Left colon (tissue), 2 donors: ENCODE results near the gene KIR3DL3. TPM values are rescaled to one million over a fixed set of nuclear protein-coding genes. Genes with fewer than 3 reads are reported as not detected.
"Not testable (repeated sequence)": the region's sequence is repeated elsewhere in the genome, so short reads cannot be mapped to it uniquely, and the experiment has no call there.

Experiments used
- ATAC-seq: fragments of 200-7000 bp; cut with Tn5 transposase; one replicate; pipeline ENCODE4 v1.9.1; 2020; ENCODE audit warnings: mild to moderate bottlenecking, moderate library complexity
- DNase-seq, 2 donors: peaks; one replicate each; pipeline ENCODE4 v3.0.0-alpha.2; 2020
- intact Hi-C, 2 donors: fragments of 100-400 bp; cut with DNase I in 1 of 2; cut with micrococcal nuclease in 1 of 2; formaldehyde crosslinking; loops; one replicate each; pipeline versions ENCODE4 v1.11.2 to v1.14.0; 2022; cut with DNase I, micrococcal nuclease
- total RNA-seq, 2 donors: library from RNA; stranded (reverse); fragmentation: NEBNext Ultra II Directional; extraction: Animal tissue kit (Norgen Biotek cat#: 25700); gene quantifications; one replicate each; pipeline ENCODE4 v1.2.1, GENCODE V29; 2021
- donor health status: DM: no; HTN: no; CAD: no.
- donor health status: DM: yes; HTN: yes; CAD: no.

The KIR3DL3 gene
- total RNA-seq, 2 donors from 2014 or later = not detected

GRCh38 chr19:54771018-54771960, 47.0 kb downstream of the KIR3DL3 start:
- intact Hi-C loops, DNase-seq, ATAC-seq: not testable (repeated sequence)

GRCh38 chr19:54772666-54773065, 48.4 kb downstream of the KIR3DL3 start:
- ATAC-seq, DNase-seq, intact Hi-C loops: not testable (repeated sequence)

- ATAC-seq, DNase-seq, intact Hi-C loops: not testable (repeated sequence)
Observed at GRCh38 chr19:54775095-54775815, 51.0 kb downstream of the KIR3DL3 start.

- intact Hi-C loops, DNase-seq, ATAC-seq: not testable (repeated sequence)
Observed at GRCh38 chr19:54775830-54776229, 51.6 kb downstream of the KIR3DL3 start.

GRCh38 chr19:54777851-54778250, 53.6 kb downstream of the KIR3DL3 start:
- ATAC-seq, DNase-seq, intact Hi-C loops: not testable (repeated sequence)

- ATAC-seq, intact Hi-C loops, DNase-seq: not testable (repeated sequence)
Observed at GRCh38 chr19:54778896-54779295, 54.7 kb downstream of the KIR3DL3 start.

- DNase-seq, ATAC-seq, intact Hi-C loops: not testable (repeated sequence)
Observed at GRCh38 chr19:54782916-54783315, 58.7 kb downstream of the KIR3DL3 start.

Other genes starting within 250 kb of the KIR3DL3 start
- gene LAIR2, start 221.6 kb upstream of the KIR3DL3 start, total RNA-seq = not detected
- gene LILRA2, start 150.7 kb upstream of the KIR3DL3 start, total RNA-seq = 1 to 10 TPM in 1 of 2 donors, under 1 TPM in 1; 0.55 to 1.1 TPM
- under 1 TPM in 1 of 2 donors, not detected in 1; 0.61 TPM for gene LILRA1, start 130.8 kb upstream of the KIR3DL3 start, total RNA-seq
- gene LILRB1, start 94.0 kb upstream of the KIR3DL3 start, total RNA-seq = 1 to 10 TPM; 2.5 to 4.1 TPM
- 1 to 10 TPM; 2.1 to 5.0 TPM for gene LILRB4, start 61.5 kb upstream of the KIR3DL3 start, total RNA-seq
- not detected for gene KIR2DL3, start 14.1 kb downstream of the KIR3DL3 start, total RNA-seq
- gene KIR2DL1, start 45.4 kb downstream of the KIR3DL3 start, total RNA-seq = not detected
- under 1 TPM; 0.49 to 0.87 TPM for gene KIR2DL4, start 79.2 kb downstream of the KIR3DL3 start, total RNA-seq
- gene KIR3DL1, start 92.0 kb downstream of the KIR3DL3 start, total RNA-seq = not detected
- not detected for gene KIR2DS4, start 108.2 kb downstream of the KIR3DL3 start, total RNA-seq
- under 1 TPM in 1 of 2 donors, not detected in 1; 0.15 TPM for gene KIR3DL2, start 126.0 kb downstream of the KIR3DL3 start, total RNA-seq
- not detected for gene FCAR, start 149.8 kb downstream of the KIR3DL3 start, total RNA-seq
- under 1 TPM in 1 of 2 donors, not detected in 1; 0.39 TPM for gene NCR1, start 181.7 kb downstream of the KIR3DL3 start, total RNA-seq
- gene NLRP7, start 223.1 kb downstream of the KIR3DL3 start, total RNA-seq = under 1 TPM in 1 of 2 donors, not detected in 1; 0.17 TPM
- 1 to 10 TPM; 2.0 to 3.8 TPM for gene NLRP2, start 241.9 kb downstream of the KIR3DL3 start, total RNA-seq